SJCRH30 (cell line): ENCODE measurements around the gene XPO5. TPM values are rescaled to one million over a fixed set of nuclear protein-coding genes. Genes with fewer than 3 reads are reported as not detected.

Source experiments
- DNase-seq, 2 experiments: peaks; one replicate each; pipeline ENCODE4 v3.0.0-alpha.2; 2015 to 2020
- H3K27ac ChIP-seq: fragments of 250-450 bp; sonication (Bioruptor Pico); 2 replicates; pipeline ENCODE4 v1.5.1; 2020; ENCODE audit warnings: mild to moderate bottlenecking, moderate library complexity
- H3K27me3 ChIP-seq: fragments of 250-450 bp; sonication (Bioruptor Pico); 2 replicates; pipeline ENCODE4 v1.5.1; 2020; ENCODE audit warnings: mild to moderate bottlenecking, moderate library complexity
- H3K36me3 ChIP-seq: fragments of 250-450 bp; sonication (Bioruptor Pico); 2 replicates; pipeline ENCODE4 v1.5.1; 2020; ENCODE audit warnings: mild to moderate bottlenecking, moderate library complexity
- H3K4me1 ChIP-seq: fragments of 250-450 bp; sonication (Bioruptor Pico); 2 replicates; pipeline ENCODE4 v1.5.1; 2020; ENCODE audit warnings: mild to moderate bottlenecking, moderate library complexity
- H3K4me3 ChIP-seq: fragments of 250-450 bp; sonication (Bioruptor Pico); 2 replicates; pipeline ENCODE4 v1.5.1; 2020; ENCODE audit warnings: mild to moderate bottlenecking, moderate library complexity
- H3K9me3 ChIP-seq: fragments of 250-450 bp; sonication (Bioruptor Pico); replicated peaks from 2 replicates; pipeline ENCODE4 v1.5.1; 2020; ENCODE audit warnings: mild to moderate bottlenecking, moderate library complexity
- total RNA-seq: library from RNA; depleted of rRNA; stranded (reverse); fragments of >200 nt; shearing (Covaris generic); gene quantifications from 2 replicates; pipeline ENCODE4 v1.2.3, GENCODE V29; 2014; rRNA removed

XPO5 gene
- total RNA-seq, result 75.1 and 88.6 TPM in 2 replicates

GRCh38 chr6:43575772-43576551 is at the start of gene XPO5, which contains the start of gene POLH:
TSS of gene XPO5 (minus strand) at chr6:43576038. CDS start at chr6:43575864, 174 bp downstream.
TSS of gene POLH (plus strand) at chr6:43576185. CDS start at chr6:43582320, 6,135 bp downstream.
- H3K4me1 ChIP-seq, result no peaks in the 10 kb centered on the region
- H3K4me3 ChIP-seq, result peak within 1 kb of the TSS; percentile 96
- H3K27me3 ChIP-seq, result no peaks in the 10 kb centered on the region
- H3K27ac ChIP-seq, result peak within 1 kb of the TSS; percentile 56
- peaks cover 22% of the 10 kb centered on the region for H3K36me3 ChIP-seq
- no peaks in the 10 kb centered on the region for H3K9me3 ChIP-seq
- peak; percentile 90 to 95 for DNase-seq

GRCh38 chr6:43625393-43625992 is 49.7 kb upstream of the XPO5 start:
- Histone ChIP-seq H3K4me3 (no peak overlapping the region), H3K27me3 (no peaks in the 10 kb centered on the region), H3K9me3 (no peaks in the 10 kb centered on the region), H3K4me1 (peaks cover 12% of the 10 kb centered on the region), H3K27ac (no peak overlapping the region), H3K36me3 (peaks cover 52% of the 10 kb centered on the region)
- no peak for DNase-seq

GRCh38 chr6:43624786-43625288 is 49.0 kb upstream of the XPO5 start:
- H3K4me3 ChIP-seq, result no peak overlapping the region

GRCh38 chr6:43623880-43624785 is 48.3 kb upstream of the XPO5 start:
- Histone ChIP-seq H3K36me3 (peaks cover 57% of the 10 kb centered on the region), H3K4me3 (no peak overlapping the region), H3K27ac (no peak overlapping the region), H3K9me3 (no peaks in the 10 kb centered on the region), H3K27me3 (no peaks in the 10 kb centered on the region), H3K4me1 (peaks cover 12% of the 10 kb centered on the region)
- DNase-seq, result no peak

More at GRCh38 chr6:43624786-43625288, 49.0 kb upstream of the XPO5 start:
- Histone ChIP-seq H3K27me3 (no peaks in the 10 kb centered on the region), H3K9me3 (no peaks in the 10 kb centered on the region), H3K27ac (no peak overlapping the region), H3K36me3 (peaks cover 56% of the 10 kb centered on the region), H3K4me1 (peaks cover 12% of the 10 kb centered on the region)
- DNase-seq, result no peak

GRCh38 chr6:43622541-43622940 is 46.7 kb upstream of the XPO5 start:
- H3K4me1 ChIP-seq, result peaks cover 6% of the 10 kb centered on the region
- H3K4me3 ChIP-seq, result no peak overlapping the region
- no peaks in the 10 kb centered on the region for H3K9me3 ChIP-seq
- DNase-seq, result no peak
- H3K27me3 ChIP-seq, result no peaks in the 10 kb centered on the region
- H3K36me3 ChIP-seq, result peaks cover 60% of the 10 kb centered on the region
- H3K27ac ChIP-seq, result no peak overlapping the region

GRCh38 chr6:43621836-43622180 is 46.0 kb upstream of the XPO5 start:
- no peak overlapping the region for H3K4me3 ChIP-seq
- H3K4me1 ChIP-seq, result peaks cover under 1% of the 10 kb centered on the region; the same call in 1 of the 2 replicates
- H3K36me3 ChIP-seq, result peaks cover 62% of the 10 kb centered on the region
- no peak overlapping the region for H3K27ac ChIP-seq
- no peak for DNase-seq
- H3K9me3 ChIP-seq, result no peaks in the 10 kb centered on the region
- H3K27me3 ChIP-seq, result no peaks in the 10 kb centered on the region

- Histone ChIP-seq H3K4me3 (no peak overlapping the region), H3K4me1 (no peaks in the 10 kb centered on the region), H3K9me3 (no peaks in the 10 kb centered on the region), H3K27me3 (no peaks in the 10 kb centered on the region), H3K36me3 (peaks cover 59% of the 10 kb centered on the region), H3K27ac (no peak overlapping the region)
- DNase-seq, result no peak
These were observed 45.4 kb upstream of the XPO5 start for GRCh38 chr6:43621078-43621835.

GRCh38 chr6:43616725-43617472 is 41.1 kb upstream of the XPO5 start:
- H3K4me3 ChIP-seq, result no peak overlapping the region
- no peaks in the 10 kb centered on the region for H3K4me1 ChIP-seq
- no peak overlapping the region for H3K27ac ChIP-seq
- no peaks in the 10 kb centered on the region for H3K9me3 ChIP-seq
- H3K27me3 ChIP-seq, result no peaks in the 10 kb centered on the region
- no peak for DNase-seq
- peaks cover 44% of the 10 kb centered on the region for H3K36me3 ChIP-seq

- Histone ChIP-seq H3K27ac (no peak overlapping the region), H3K4me1 (no peaks in the 10 kb centered on the region), H3K9me3 (no peaks in the 10 kb centered on the region), H3K36me3 (peaks cover 38% of the 10 kb centered on the region), H3K4me3 (no peak overlapping the region), H3K27me3 (no peaks in the 10 kb centered on the region)
- no peak for DNase-seq
These were observed 38.5 kb upstream of the XPO5 start for GRCh38 chr6:43614396-43614730.

- no peaks in the 10 kb centered on the region for H3K27me3 ChIP-seq
- no peaks in the 10 kb centered on the region for H3K4me1 ChIP-seq
- H3K9me3 ChIP-seq, result no peaks in the 10 kb centered on the region
- DNase-seq, result no peak
- H3K27ac ChIP-seq, result no peak overlapping the region
- H3K4me3 ChIP-seq, result no peak overlapping the region
- peaks cover 37% of the 10 kb centered on the region for H3K36me3 ChIP-seq
These were observed 38.0 kb upstream of the XPO5 start for GRCh38 chr6:43613721-43614395.

DNA sequence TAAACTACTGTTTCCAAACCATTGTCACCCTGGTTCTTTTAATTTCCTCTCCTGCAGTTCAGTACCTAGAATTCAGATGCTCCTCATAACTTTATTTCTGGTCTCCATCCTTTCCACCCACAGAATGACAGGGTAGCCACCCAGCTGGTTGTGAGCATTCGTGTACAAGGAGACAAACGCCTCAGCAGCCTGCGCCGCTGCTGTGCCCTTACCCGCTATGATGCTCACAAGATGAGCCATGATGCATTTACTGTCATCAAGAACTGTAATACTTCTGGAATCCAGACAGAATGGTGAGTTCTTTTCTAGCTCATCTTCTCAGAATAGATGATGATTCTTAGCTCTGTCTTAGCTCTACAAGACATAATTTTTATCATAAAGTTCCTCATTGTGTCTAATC is 34.6 kb upstream of the XPO5 start:
- H3K4me3 ChIP-seq, result no peak overlapping the region
- no peak overlapping the region for H3K27ac ChIP-seq
- no peaks in the 10 kb centered on the region for H3K9me3 ChIP-seq
- peaks cover 36% of the 10 kb centered on the region for H3K36me3 ChIP-seq
- H3K27me3 ChIP-seq, result no peaks in the 10 kb centered on the region
- DNase-seq, result no peak
- no peaks in the 10 kb centered on the region for H3K4me1 ChIP-seq

DNA sequence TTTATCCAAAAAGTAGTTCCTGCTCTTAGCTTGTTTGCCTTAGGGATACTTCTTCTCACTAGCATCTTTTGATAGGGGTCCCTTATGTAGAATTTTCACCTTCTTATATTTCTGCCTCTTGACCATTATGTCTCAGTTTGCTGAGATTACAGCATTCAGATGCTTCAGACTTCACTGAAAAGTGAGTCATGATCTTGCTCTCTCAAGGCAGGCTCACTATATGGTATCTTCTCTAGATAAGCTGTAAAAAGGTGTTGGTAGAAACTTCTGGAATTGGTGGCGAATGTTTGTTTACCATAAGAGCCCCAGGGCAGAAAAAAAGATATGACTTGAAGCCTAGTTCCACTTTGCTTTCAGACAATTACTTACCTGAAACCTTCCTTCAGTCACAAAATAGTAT is 33.6 kb upstream of the XPO5 start:
- H3K27me3 ChIP-seq, result no peaks in the 10 kb centered on the region
- no peak for DNase-seq

GRCh38 chr6:43608807-43609206 is 33.0 kb upstream of the XPO5 start:
- Histone ChIP-seq H3K9me3 (no peaks in the 10 kb centered on the region), H3K27me3 (no peaks in the 10 kb centered on the region), H3K36me3 (peaks cover 31% of the 10 kb centered on the region), H3K27ac (no peak overlapping the region), H3K4me3 (no peak overlapping the region), H3K4me1 (no peaks in the 10 kb centered on the region)
- no peak for DNase-seq

More for the DNA sequence above, 33.6 kb upstream of the XPO5 start:
- Histone ChIP-seq H3K36me3 (peaks cover 33% of the 10 kb centered on the region), H3K9me3 (no peaks in the 10 kb centered on the region), H3K27ac (no peak overlapping the region), H3K4me1 (no peaks in the 10 kb centered on the region), H3K4me3 (no peak overlapping the region)
